HEK293 (cell line): ENCODE data around the gene MAP3K5.

Source experiments
- GLI2 ChIP-seq: fragments of 450-650 bp; formaldehyde crosslinking; IDR thresholded peaks from 2 replicates; pipeline ENCODE4; 2017; ENCODE audit warnings: missing biosample characterization, missing genetic modification characterization, low read depth, borderline replicate concordance
- IKZF3 ChIP-seq: fragments of 450-650 bp; IDR thresholded peaks from 2 replicates; pipeline ENCODE4 v1.5.0; 2018; ENCODE audit warnings: missing biosample characterization, mild to moderate bottlenecking, missing genetic modification characterization, moderate library complexity
- OSR2 ChIP-seq: fragments of 450-650 bp; formaldehyde crosslinking; IDR thresholded peaks from 2 replicates; pipeline ENCODE4 v1.5.1; 2016; ENCODE audit warnings: missing biosample characterization, missing genetic modification characterization
- RBAK ChIP-seq: fragments of 450-650 bp; formaldehyde crosslinking; IDR thresholded peaks from 2 replicates; pipeline ENCODE4 v1.5.1; 2016; ENCODE audit warnings: missing biosample characterization, missing genetic modification characterization
- SETDB1 ChIP-seq: IDR thresholded peaks from one replicate; pipeline ENCODE4 v1.6.1; 2017; ENCODE audit warnings: mild to moderate bottlenecking, low read length, moderate library complexity, mixed read lengths; ENCODE audit not compliant: insufficient read length
- SP3 ChIP-seq: fragments of 450-650 bp; formaldehyde crosslinking; IDR thresholded peaks from 2 replicates; pipeline ENCODE4 v1.5.1; 2016; ENCODE audit warnings: missing biosample characterization, missing genetic modification characterization
- SP7 ChIP-seq: fragments of 450-650 bp; formaldehyde crosslinking; IDR thresholded peaks from 2 replicates; pipeline ENCODE4 v1.5.1; 2016; ENCODE audit warnings: missing biosample characterization, missing genetic modification characterization
- TCF7L2 ChIP-seq: IDR thresholded peaks from 2 replicates; pipeline ENCODE4 v1.6.1; 2011; ENCODE audit warnings: low read depth, mild to moderate bottlenecking, inconsistent platforms, low read length, moderate library complexity, borderline replicate concordance
- YY1 ChIP-seq: fragments of 450-650 bp; formaldehyde crosslinking; IDR thresholded peaks from 2 replicates; pipeline ENCODE4 v1.5.1; 2018; ENCODE audit warnings: missing biosample characterization, missing genetic modification characterization
- ZBTB21 ChIP-seq: fragments of 450-650 bp; formaldehyde crosslinking; IDR thresholded peaks from 2 replicates; pipeline ENCODE4 v1.5.1; 2017; ENCODE audit warnings: missing biosample characterization, missing genetic modification characterization
- ZNF155 ChIP-seq: fragments of 450-650 bp; formaldehyde crosslinking; IDR thresholded peaks from 2 replicates; pipeline ENCODE4 v1.5.1; 2016; ENCODE audit warnings: missing biosample characterization, missing genetic modification characterization
- ZNF16 ChIP-seq: fragments of 450-650 bp; formaldehyde crosslinking; IDR thresholded peaks from 2 replicates; pipeline ENCODE4 v1.5.1; 2016; ENCODE audit warnings: low read depth, missing biosample characterization, missing genetic modification characterization
- ZNF169 ChIP-seq: fragments of 450-650 bp; formaldehyde crosslinking; IDR thresholded peaks from 2 replicates; pipeline ENCODE4 v1.5.1; 2016; ENCODE audit warnings: missing biosample characterization, missing genetic modification characterization
- ZNF302 ChIP-seq: fragments of 450-650 bp; formaldehyde crosslinking; IDR thresholded peaks from 2 replicates; pipeline ENCODE4 v1.5.1; 2016; ENCODE audit warnings: missing biosample characterization, missing genetic modification characterization, low read depth
- ZNF324 ChIP-seq: fragments of 450-650 bp; formaldehyde crosslinking; IDR thresholded peaks from 2 replicates; pipeline ENCODE4 v1.5.1; 2016; ENCODE audit warnings: missing biosample characterization, missing genetic modification characterization
- ZNF341 ChIP-seq: fragments of 450-650 bp; formaldehyde crosslinking; IDR thresholded peaks from 2 replicates; pipeline ENCODE4; 2016; ENCODE audit warnings: low read depth, missing biosample characterization, missing genetic modification characterization
- ZNF37A ChIP-seq: fragments of 450-650 bp; IDR thresholded peaks from 2 replicates; pipeline ENCODE4 v1.5.1; 2018; ENCODE audit warnings: missing biosample characterization, missing genetic modification characterization
- ZNF416 ChIP-seq: fragments of 450-650 bp; formaldehyde crosslinking; IDR thresholded peaks from 2 replicates; pipeline ENCODE4 v1.5.1; 2016; ENCODE audit warnings: missing biosample characterization, missing genetic modification characterization
- ZNF433 ChIP-seq: fragments of 450-650 bp; formaldehyde crosslinking; IDR thresholded peaks from 2 replicates; pipeline ENCODE4 v1.5.1; 2016; ENCODE audit warnings: missing biosample characterization, missing genetic modification characterization, low read depth
- ZNF473 ChIP-seq: fragments of 450-650 bp; formaldehyde crosslinking; IDR thresholded peaks from 2 replicates; pipeline ENCODE4 v1.5.1; 2017; ENCODE audit warnings: missing biosample characterization, missing genetic modification characterization
- ZNF521 ChIP-seq: fragments of 450-650 bp; formaldehyde crosslinking; IDR thresholded peaks from 2 replicates; pipeline ENCODE4 v1.5.1; 2017; ENCODE audit warnings: missing biosample characterization, mild to moderate bottlenecking, missing genetic modification characterization
- ZNF544 ChIP-seq: fragments of 450-650 bp; formaldehyde crosslinking; IDR thresholded peaks from 2 replicates; pipeline ENCODE4 v1.5.0; 2017; ENCODE audit warnings: missing biosample characterization, missing genetic modification characterization
- ZNF843 ChIP-seq: fragments of 450-650 bp; formaldehyde crosslinking; IDR thresholded peaks from 2 replicates; pipeline ENCODE4 v1.5.1; 2016; ENCODE audit warnings: missing biosample characterization, missing genetic modification characterization
- ZSCAN30 ChIP-seq: fragments of 450-650 bp; IDR thresholded peaks from 2 replicates; pipeline ENCODE4 v1.5.1; 2018; ENCODE audit warnings: missing biosample characterization, mild to moderate bottlenecking, missing genetic modification characterization, moderate library complexity
- TF ChIP-seq, protein P1 (sequence below): fragments of 450-650 bp; formaldehyde crosslinking; IDR thresholded peaks from 2 replicates; pipeline ENCODE4 v1.5.1; 2016; ENCODE audit warnings: missing biosample characterization, missing genetic modification characterization, borderline replicate concordance
- TF ChIP-seq, protein P2 (sequence below): fragments of 450-650 bp; formaldehyde crosslinking; IDR thresholded peaks from 2 replicates; pipeline ENCODE4 v1.5.1; 2016; ENCODE audit warnings: missing biosample characterization, missing genetic modification characterization
- TF ChIP-seq, protein P3 (sequence below): fragments of 450-650 bp; formaldehyde crosslinking; IDR thresholded peaks from 2 replicates; pipeline ENCODE4 v1.5.1; 2017; ENCODE audit warnings: missing biosample characterization, mild to moderate bottlenecking, missing genetic modification characterization, moderate library complexity
- TF ChIP-seq, protein P4 (sequence below): fragments of 450-650 bp; formaldehyde crosslinking; IDR thresholded peaks from 2 replicates; pipeline ENCODE4 v1.5.1; 2016; ENCODE audit warnings: missing biosample characterization, missing genetic modification characterization
- TF ChIP-seq, protein P5 (sequence below): fragments of 450-650 bp; formaldehyde crosslinking; IDR thresholded peaks from 2 replicates; pipeline ENCODE4 v1.5.1; 2016; ENCODE audit warnings: missing biosample characterization, missing genetic modification characterization
- TF ChIP-seq, protein P6 (sequence below): fragments of 450-650 bp; formaldehyde crosslinking; IDR thresholded peaks from 2 replicates; pipeline ENCODE4 v1.5.1; 2016; ENCODE audit warnings: missing biosample characterization, missing genetic modification characterization

Gene MAP3K5

DNA sequence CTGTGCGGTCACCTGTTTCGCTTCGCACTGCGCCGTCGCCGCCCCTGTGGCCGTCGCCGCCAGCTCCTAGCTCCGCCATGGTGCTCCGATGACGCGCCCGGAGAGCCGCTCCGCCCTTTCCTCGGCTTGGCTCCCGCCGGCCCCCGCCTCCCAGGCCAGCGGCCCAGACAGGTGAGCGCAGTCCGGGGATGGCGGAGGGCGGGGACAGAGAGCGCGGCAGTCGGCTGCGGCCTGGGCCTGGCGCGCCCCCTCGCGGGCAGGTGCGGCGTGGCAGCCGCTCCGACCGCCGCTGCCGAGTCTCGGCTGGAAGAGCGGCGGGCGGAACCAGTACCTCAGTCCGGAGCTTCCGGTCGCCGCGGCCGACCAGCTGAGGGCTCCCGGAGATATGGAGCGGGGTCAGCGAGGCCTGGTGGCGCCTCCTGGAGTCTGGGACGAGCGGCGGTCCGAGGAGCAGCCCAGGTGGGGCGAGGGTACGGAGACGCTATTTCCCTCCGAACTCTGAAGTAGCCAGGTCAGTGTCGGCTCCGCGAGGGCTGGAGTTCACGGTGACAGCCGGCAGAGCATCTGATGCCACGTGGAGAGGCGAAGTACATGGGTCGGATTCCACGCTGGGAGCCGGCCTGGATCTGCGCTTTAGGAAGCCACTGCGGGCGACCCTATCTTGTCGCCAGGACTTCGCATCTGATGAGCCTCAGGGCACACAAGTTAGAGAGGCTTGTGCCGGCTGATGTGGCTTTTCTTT lies 241.8 kb downstream of the MAP3K5 start, which contains the start of gene MAP7 (continued):
- no peak for TF ChIP-seq RBAK (tag by site-specific recombination)
- no peak for TF ChIP-seq ZNF473 (tag by site-specific recombination)
- TF ChIP-seq ZNF416 (tag by site-specific recombination), result no peak
- peak; percentile 100 for TF ChIP-seq ZSCAN30 (tag by site-specific recombination)
- no peak for TF ChIP-seq ZNF324 (tag by site-specific recombination)
- TF ChIP-seq TCF7L2, result no peak
- TF ChIP-seq, protein P1, sequence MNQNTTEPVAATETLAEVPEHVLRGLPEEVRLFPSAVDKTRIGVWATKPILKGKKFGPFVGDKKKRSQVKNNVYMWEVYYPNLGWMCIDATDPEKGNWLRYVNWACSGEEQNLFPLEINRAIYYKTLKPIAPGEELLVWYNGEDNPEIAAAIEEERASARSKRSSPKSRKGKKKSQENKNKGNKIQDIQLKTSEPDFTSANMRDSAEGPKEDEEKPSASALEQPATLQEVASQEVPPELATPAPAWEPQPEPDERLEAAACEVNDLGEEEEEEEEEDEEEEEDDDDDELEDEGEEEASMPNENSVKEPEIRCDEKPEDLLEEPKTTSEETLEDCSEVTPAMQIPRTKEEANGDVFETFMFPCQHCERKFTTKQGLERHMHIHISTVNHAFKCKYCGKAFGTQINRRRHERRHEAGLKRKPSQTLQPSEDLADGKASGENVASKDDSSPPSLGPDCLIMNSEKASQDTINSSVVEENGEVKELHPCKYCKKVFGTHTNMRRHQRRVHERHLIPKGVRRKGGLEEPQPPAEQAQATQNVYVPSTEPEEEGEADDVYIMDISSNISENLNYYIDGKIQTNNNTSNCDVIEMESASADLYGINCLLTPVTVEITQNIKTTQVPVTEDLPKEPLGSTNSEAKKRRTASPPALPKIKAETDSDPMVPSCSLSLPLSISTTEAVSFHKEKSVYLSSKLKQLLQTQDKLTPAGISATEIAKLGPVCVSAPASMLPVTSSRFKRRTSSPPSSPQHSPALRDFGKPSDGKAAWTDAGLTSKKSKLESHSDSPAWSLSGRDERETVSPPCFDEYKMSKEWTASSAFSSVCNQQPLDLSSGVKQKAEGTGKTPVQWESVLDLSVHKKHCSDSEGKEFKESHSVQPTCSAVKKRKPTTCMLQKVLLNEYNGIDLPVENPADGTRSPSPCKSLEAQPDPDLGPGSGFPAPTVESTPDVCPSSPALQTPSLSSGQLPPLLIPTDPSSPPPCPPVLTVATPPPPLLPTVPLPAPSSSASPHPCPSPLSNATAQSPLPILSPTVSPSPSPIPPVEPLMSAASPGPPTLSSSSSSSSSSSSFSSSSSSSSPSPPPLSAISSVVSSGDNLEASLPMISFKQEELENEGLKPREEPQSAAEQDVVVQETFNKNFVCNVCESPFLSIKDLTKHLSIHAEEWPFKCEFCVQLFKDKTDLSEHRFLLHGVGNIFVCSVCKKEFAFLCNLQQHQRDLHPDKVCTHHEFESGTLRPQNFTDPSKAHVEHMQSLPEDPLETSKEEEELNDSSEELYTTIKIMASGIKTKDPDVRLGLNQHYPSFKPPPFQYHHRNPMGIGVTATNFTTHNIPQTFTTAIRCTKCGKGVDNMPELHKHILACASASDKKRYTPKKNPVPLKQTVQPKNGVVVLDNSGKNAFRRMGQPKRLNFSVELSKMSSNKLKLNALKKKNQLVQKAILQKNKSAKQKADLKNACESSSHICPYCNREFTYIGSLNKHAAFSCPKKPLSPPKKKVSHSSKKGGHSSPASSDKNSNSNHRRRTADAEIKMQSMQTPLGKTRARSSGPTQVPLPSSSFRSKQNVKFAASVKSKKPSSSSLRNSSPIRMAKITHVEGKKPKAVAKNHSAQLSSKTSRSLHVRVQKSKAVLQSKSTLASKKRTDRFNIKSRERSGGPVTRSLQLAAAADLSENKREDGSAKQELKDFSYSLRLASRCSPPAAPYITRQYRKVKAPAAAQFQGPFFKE (tag by site-specific recombination), result no peak
- no peak for TF ChIP-seq ZNF37A (tag by site-specific recombination)
- no peak for TF ChIP-seq SP3 (tag by site-specific recombination)
- no peak for TF ChIP-seq SP7 (tag by site-specific recombination)
- TF ChIP-seq, protein P2, sequence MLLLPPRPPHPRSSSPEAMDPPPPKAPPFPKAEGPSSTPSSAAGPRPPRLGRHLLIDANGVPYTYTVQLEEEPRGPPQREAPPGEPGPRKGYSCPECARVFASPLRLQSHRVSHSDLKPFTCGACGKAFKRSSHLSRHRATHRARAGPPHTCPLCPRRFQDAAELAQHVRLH (tag by site-specific recombination), result no peak
- TF ChIP-seq GLI2, result no peak
- no peak for TF ChIP-seq ZBTB21 (tag by site-specific recombination)
- peak; percentile 47; the same call in 1 of the 2 replicates for TF ChIP-seq IKZF3 (tag by site-specific recombination)
- no peak for TF ChIP-seq ZNF843
- no peak for TF ChIP-seq SETDB1
- no peak for TF ChIP-seq ZNF16
- no peak for TF ChIP-seq ZNF302
- TF ChIP-seq ZNF155, result no peak
- no peak for TF ChIP-seq ZNF341 (tag by site-specific recombination)
- TF ChIP-seq, protein P3, sequence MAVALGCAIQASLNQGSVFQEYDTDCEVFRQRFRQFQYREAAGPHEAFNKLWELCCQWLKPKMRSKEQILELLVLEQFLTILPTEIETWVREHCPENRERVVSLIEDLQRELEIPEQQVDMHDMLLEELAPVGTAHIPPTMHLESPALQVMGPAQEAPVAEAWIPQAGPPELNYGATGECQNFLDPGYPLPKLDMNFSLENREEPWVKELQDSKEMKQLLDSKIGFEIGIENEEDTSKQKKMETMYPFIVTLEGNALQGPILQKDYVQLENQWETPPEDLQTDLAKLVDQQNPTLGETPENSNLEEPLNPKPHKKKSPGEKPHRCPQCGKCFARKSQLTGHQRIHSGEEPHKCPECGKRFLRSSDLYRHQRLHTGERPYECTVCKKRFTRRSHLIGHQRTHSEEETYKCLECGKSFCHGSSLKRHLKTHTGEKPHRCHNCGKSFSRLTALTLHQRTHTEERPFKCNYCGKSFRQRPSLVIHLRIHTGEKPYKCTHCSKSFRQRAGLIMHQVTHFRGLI (tag by site-specific recombination), result no peak
- no peak for TF ChIP-seq OSR2
- TF ChIP-seq, protein P4, sequence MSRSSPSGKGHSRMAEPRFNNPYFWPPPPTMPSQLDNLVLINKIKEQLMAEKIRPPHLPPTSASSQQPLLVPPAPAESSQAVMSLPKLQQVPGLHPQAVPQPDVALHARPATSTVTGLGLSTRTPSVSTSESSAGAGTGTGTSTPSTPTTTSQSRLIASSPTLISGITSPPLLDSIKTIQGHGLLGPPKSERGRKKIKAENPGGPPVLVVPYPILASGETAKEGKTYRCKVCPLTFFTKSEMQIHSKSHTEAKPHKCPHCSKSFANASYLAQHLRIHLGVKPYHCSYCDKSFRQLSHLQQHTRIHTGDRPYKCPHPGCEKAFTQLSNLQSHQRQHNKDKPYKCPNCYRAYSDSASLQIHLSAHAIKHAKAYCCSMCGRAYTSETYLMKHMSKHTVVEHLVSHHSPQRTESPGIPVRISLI (tag by site-specific recombination), result no peak
- no peak for TF ChIP-seq ZNF521 (tag by site-specific recombination)
- TF ChIP-seq, protein P5, sequence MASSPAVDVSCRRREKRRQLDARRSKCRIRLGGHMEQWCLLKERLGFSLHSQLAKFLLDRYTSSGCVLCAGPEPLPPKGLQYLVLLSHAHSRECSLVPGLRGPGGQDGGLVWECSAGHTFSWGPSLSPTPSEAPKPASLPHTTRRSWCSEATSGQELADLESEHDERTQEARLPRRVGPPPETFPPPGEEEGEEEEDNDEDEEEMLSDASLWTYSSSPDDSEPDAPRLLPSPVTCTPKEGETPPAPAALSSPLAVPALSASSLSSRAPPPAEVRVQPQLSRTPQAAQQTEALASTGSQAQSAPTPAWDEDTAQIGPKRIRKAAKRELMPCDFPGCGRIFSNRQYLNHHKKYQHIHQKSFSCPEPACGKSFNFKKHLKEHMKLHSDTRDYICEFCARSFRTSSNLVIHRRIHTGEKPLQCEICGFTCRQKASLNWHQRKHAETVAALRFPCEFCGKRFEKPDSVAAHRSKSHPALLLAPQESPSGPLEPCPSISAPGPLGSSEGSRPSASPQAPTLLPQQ (tag by site-specific recombination), result peak; percentile 24; the same call in 1 of the 2 replicates
- no peak for TF ChIP-seq ZNF544 (tag by site-specific recombination)
- TF ChIP-seq, protein P6, sequence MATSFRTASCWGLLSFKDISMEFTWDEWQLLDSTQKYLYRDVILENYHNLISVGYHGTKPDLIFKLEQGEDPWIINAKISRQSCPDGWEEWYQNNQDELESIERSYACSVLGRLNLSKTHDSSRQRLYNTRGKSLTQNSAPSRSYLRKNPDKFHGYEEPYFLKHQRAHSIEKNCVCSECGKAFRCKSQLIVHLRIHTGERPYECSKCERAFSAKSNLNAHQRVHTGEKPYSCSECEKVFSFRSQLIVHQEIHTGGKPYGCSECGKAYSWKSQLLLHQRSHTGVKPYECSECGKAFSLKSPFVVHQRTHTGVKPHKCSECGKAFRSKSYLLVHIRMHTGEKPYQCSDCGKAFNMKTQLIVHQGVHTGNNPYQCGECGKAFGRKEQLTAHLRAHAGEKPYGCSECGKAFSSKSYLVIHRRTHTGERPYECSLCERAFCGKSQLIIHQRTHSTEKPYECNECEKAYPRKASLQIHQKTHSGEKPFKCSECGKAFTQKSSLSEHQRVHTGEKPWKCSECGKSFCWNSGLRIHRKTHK (tag by site-specific recombination), result no peak
- TF ChIP-seq ZNF169, result no peak
- no peak for TF ChIP-seq ZNF433 (tag by site-specific recombination)
- peak; percentile 73 for TF ChIP-seq YY1
